ENCODE measurements around the gene GRID1. TPM values are rescaled to one million over a fixed set of nuclear protein-coding genes. Genes with fewer than 3 reads are reported as not detected.

Gene GRID1
- polyA plus RNA-seq, 1 of the 3 experiments (the other 2 are of a cell fraction): 0.13 TPM

- ChIA-PET CTCF (interaction anchor here (0.7 kb wide), 1 partner anchor 10 kb away, joined by 3 read pairs; no protein-coding TSS in a partner anchor), POLR2A (no interaction called here)
- Histone ChIP-seq H3F3A (replicated peaks; ENCODE audit: insufficient read depth) (no peaks in the 10 kb centered on the region), H3K36me3 (replicated peaks in 1 of 2; ENCODE audit: control insufficient read depth in 1 of 2, insufficient read depth in 2 of 2, low read length in 1 of 2) (no peaks in the 10 kb centered on the region), H3K9me3 (no peaks in the 10 kb centered on the region), H3K9ac (no peak overlapping the region), H3K27me3 (ENCODE audit: insufficient read depth) (no peaks in the 10 kb centered on the region), H3K79me2 (ENCODE audit: insufficient read depth) (no peaks in the 10 kb centered on the region), H3K9me2 (no peaks in the 10 kb centered on the region), H3K27ac (ENCODE audit: low read depth in 2 of 2, low read length in 1 of 2) (no peak overlapping the region), H4K20me1 (ENCODE audit: insufficient read depth) (no peaks in the 10 kb centered on the region), H3K4me2 (no peak overlapping the region), H3K4me3 (ENCODE audit: low read depth in 2 of 2, low read length in 1 of 2) (no peak overlapping the region), H2AFZ (ENCODE audit: low read depth) (no peak overlapping the region), H3K4me1 (ENCODE audit: control insufficient read depth in 1 of 2, insufficient read depth in 2 of 2, low read depth in 1 of 2, low read length in 1 of 2) (no peaks in the 10 kb centered on the region)
- WGBS (ENCODE audit: low lambda C conversion rate): 26% methylated on average over 3 of the region's 3 CpGs
- DNase-seq: no peak
- TF ChIP-seq USF2 (IDR thresholded peaks at IDR 0.05; ENCODE audit: borderline replicate concordance, low read depth, low read length) (no peak), FOXJ3 (CRISPR knock-in tag; IDR thresholded peaks at IDR 0.05) (no peak), RCOR1 (IDR thresholded peaks at IDR 0.05; ENCODE audit: low read length) (no peak), RXRA (IDR thresholded peaks at IDR 0.05; ENCODE audit: borderline replicate concordance, low read depth) (no peak), TAF1 (IDR thresholded peaks at IDR 0.05; ENCODE audit: borderline replicate concordance, low read depth, low read length) (no peak), CTCF (IDR thresholded peaks at IDR 0.05) (no peak)
These were observed 507.6 kb downstream of the GRID1 start for GRCh38 chr10:85858776-85859515.

GRCh38 chr10:85857791-85858190 is 508.8 kb downstream of the GRID1 start:
- H3K79me2 ChIP-seq (ENCODE audit: insufficient read depth): no peaks in the 10 kb centered on the region
- no peak overlapping the region for H3K4me2 ChIP-seq
- no peak for DNase-seq
- CTCF ChIA-PET: no interaction called here
- no peaks in the 10 kb centered on the region for H3K27me3 ChIP-seq (ENCODE audit: insufficient read depth)
- no peaks in the 10 kb centered on the region for H3K36me3 ChIP-seq (replicated peaks in 1 of 2; ENCODE audit: control insufficient read depth in 1 of 2, insufficient read depth in 2 of 2, low read length in 1 of 2)
- H3K4me3 ChIP-seq (ENCODE audit: low read depth in 2 of 2, low read length in 1 of 2): no peak overlapping the region
- H3K9ac ChIP-seq: no peak overlapping the region
- 58% methylated on average over 3 of the region's 3 CpGs for WGBS (ENCODE audit: low lambda C conversion rate)
- H3K9me3 ChIP-seq: no peaks in the 10 kb centered on the region
- no peaks in the 10 kb centered on the region for H3K4me1 ChIP-seq (ENCODE audit: control insufficient read depth in 1 of 2, insufficient read depth in 2 of 2, low read depth in 1 of 2, low read length in 1 of 2)
- no peaks in the 10 kb centered on the region for H4K20me1 ChIP-seq (ENCODE audit: insufficient read depth)
- H3K9me2 ChIP-seq: no peaks in the 10 kb centered on the region
- no peaks in the 10 kb centered on the region for H3F3A ChIP-seq (replicated peaks; ENCODE audit: insufficient read depth)
- H3K27ac ChIP-seq (ENCODE audit: low read depth in 2 of 2, low read length in 1 of 2): no peak overlapping the region
- POLR2A ChIA-PET: no interaction called here
- no peak overlapping the region for H2AFZ ChIP-seq (ENCODE audit: low read depth)
- TF ChIP-seq GABPA (IDR thresholded peaks at IDR 0.05; ENCODE audit: low read depth) (no peak), ELF1 (IDR thresholded peaks at IDR 0.05) (no peak), EZH2phosphoT487 (IDR thresholded peaks at IDR 0.05; ENCODE audit: borderline replicate concordance, low read depth) (no peak), TAF1 (IDR thresholded peaks at IDR 0.05; ENCODE audit: borderline replicate concordance, low read depth, low read length) (no peak), MXI1 (IDR thresholded peaks at IDR 0.05; ENCODE audit: low read depth, low read length) (no peak), ZBTB33 (IDR thresholded peaks at IDR 0.05; ENCODE audit: borderline replicate concordance, low read depth) (no peak), SMC3 (IDR thresholded peaks at IDR 0.05; ENCODE audit: low read depth, low read length) (no peak), NRF1 (IDR thresholded peaks at IDR 0.05; ENCODE audit: low read depth, low read length) (no peak), RXRA (IDR thresholded peaks at IDR 0.05; ENCODE audit: borderline replicate concordance, low read depth) (no peak), IRF3 (IDR thresholded peaks at IDR 0.05; ENCODE audit: low read depth, low read length) (no peak), REST (IDR thresholded peaks at IDR 0.05; ENCODE audit: low read depth, low read length) (no peak), YY1 (IDR thresholded peaks at IDR 0.05; ENCODE audit: low read depth) (no peak), MEF2A (IDR thresholded peaks at IDR 0.05; ENCODE audit: borderline replicate concordance, low read depth) (no peak)
